HL-60 (cell line): ENCODE measurements around the gene NELFA.

ENCODE experiments used
- CTCF ChIP-seq: IDR thresholded peaks from one replicate; pipeline ENCODE4 v1.5.1; 2011; ENCODE audit warnings: low read length, control low read depth, inconsistent platforms; ENCODE audit not compliant: insufficient read depth
- POLR2AphosphoS5 ChIP-seq: IDR thresholded peaks from 2 replicates; pipeline ENCODE4 v1.6.1; 2012; ENCODE audit warnings: low read depth

DNA sequence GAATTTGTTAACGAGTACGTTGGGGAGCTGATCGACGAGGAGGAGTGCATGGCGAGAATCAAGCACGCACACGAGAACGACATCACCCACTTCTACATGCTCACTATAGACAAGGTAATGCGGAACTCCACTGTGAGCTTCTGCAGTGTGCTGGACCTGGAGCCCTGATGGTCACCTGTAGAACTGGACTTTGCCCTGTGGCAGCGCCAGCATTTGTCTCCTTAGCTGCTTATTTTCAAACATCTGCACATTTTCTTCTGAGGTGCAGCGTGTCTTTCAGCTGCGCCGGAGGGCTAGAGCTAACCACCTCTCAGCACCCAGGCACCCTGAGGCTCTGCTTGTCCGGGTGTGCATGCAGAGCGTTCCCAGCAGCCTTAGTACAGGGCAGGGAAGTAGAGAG is 47.7 kb downstream of the NELFA start:
- TF ChIP-seq CTCF (no peak), POLR2AphosphoS5 (no peak)
